Nephron (organoid): ENCODE data around the gene PIGL.
A peak's percentile ranks its signal among the peaks of the same experiment; 100 is the strongest.
"Not testable (repeated sequence)": the region's sequence is repeated elsewhere in the genome, so short reads cannot be mapped to it uniquely, and the experiment has no call there.

ENCODE experiments used
- H3K27ac Mint-ChIP-seq, 3 experiments: 2 replicates each; pipeline ENCODE4 v1.8.0; 2020; ENCODE audit warnings: mixed read lengths in 3 of 3, mild to moderate bottlenecking in 2 of 3, moderate library complexity in 1 of 3
- H3K27me3 Mint-ChIP-seq: 2 replicates; pipeline ENCODE4 v1.8.0; 2021; ENCODE audit warnings: low read depth, mild to moderate bottlenecking, moderate library complexity, mixed read lengths
- H3K36me3 Mint-ChIP-seq: 2 replicates; pipeline ENCODE4 v1.8.0; 2020; ENCODE audit warnings: low read depth, mixed read lengths
- H3K4me1 Mint-ChIP-seq: 2 replicates; pipeline ENCODE4 v1.8.0; 2020; ENCODE audit warnings: mixed read lengths
- H3K4me3 Mint-ChIP-seq, 3 experiments: 2 replicates each; pipeline ENCODE4 v1.8.0; 2020; ENCODE audit warnings: mild to moderate bottlenecking in 3 of 3, mixed read lengths in 3 of 3, moderate library complexity in 2 of 3
- H3K9me3 Mint-ChIP-seq: 2 replicates; pipeline ENCODE4 v1.8.0; 2020; ENCODE audit warnings: mixed read lengths
- TF ChIP-seq, protein P1 (sequence below), 3 experiments: fragments of 200-600 bp; sonication (generic); IDR thresholded peaks; one replicate each; pipeline ENCODE4 v1.5.0; 2021; ENCODE audit warnings: antibody characterized with exemption in 3 of 3; ENCODE audit not compliant: unreplicated experiment in 3 of 3

The PIGL gene

DNA sequence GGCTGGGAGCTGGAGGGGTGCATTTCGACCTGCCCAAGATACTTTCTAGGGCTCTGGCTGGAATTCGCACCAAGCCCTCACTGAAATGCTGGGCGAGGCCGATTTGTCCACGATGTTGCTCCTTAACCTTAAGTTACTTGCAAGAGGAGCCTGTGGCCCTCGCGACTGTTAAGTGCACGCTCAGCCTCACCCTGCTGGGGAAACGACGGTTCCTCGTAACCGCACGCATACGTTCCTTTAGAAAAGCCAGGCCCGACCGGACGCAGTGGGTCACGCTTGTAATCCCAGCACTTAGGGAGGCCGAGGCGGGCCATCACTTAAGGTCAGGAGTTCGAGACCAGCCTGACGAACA lies 1.1 kb upstream of the PIGL start:
- H3K4me3 Mint-ChIP-seq: peak overlapping the region; percentile 88 to 93 (median 89)
- H3K27ac Mint-ChIP-seq: peak overlapping the region; percentile 89 to 100 (median 98)
- TF ChIP-seq, protein P1, sequence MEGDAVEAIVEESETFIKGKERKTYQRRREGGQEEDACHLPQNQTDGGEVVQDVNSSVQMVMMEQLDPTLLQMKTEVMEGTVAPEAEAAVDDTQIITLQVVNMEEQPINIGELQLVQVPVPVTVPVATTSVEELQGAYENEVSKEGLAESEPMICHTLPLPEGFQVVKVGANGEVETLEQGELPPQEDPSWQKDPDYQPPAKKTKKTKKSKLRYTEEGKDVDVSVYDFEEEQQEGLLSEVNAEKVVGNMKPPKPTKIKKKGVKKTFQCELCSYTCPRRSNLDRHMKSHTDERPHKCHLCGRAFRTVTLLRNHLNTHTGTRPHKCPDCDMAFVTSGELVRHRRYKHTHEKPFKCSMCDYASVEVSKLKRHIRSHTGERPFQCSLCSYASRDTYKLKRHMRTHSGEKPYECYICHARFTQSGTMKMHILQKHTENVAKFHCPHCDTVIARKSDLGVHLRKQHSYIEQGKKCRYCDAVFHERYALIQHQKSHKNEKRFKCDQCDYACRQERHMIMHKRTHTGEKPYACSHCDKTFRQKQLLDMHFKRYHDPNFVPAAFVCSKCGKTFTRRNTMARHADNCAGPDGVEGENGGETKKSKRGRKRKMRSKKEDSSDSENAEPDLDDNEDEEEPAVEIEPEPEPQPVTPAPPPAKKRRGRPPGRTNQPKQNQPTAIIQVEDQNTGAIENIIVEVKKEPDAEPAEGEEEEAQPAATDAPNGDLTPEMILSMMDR (IDR thresholded peaks at IDR 0.05; ENCODE audit: unreplicated experiment in 3 of 3): no peak
- H3K36me3 Mint-ChIP-seq: no peaks in the 10 kb centered on the region
- no peaks in the 10 kb centered on the region for H3K9me3 Mint-ChIP-seq
- no peaks in the 10 kb centered on the region for H3K27me3 Mint-ChIP-seq
- peaks cover 31% of the 10 kb centered on the region for H3K4me1 Mint-ChIP-seq

DNA sequence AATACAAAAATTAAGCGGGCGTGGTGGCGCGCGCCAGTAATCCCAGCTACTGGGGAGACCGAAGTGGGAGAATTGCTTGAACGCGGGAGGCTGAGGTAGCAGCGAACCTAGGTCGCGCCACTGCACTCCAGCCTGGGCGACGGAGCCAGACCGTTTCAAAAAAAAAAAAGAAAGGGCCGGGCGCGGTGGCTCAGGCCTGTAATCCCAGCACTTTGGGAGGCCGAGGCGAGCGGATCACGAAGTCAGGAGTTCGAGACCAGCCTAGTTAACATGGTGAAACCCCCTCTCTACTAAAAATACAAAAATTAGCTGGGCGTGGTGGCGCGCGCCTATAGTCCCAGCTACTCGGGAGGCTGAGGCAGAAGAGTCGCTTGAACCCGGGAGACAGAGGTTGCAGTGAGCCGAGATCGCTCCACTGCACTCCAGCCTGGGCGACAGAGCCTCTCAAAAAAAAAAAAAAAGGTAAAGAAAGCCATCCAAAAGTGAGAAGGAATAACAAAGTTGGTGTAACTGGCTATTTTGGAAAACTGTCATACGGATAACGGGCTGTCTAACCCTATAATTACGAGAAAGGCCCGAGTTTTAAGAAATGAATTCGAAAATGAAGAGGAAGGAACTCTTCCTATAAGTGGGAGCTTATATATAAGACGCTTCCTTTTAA lies 539 bp upstream of the PIGL start:
- Mint-ChIP-seq H3K27ac (peak overlapping the region; percentile 100), H3K4me1 (peaks cover 31% of the 10 kb centered on the region), H3K4me3 (peak overlapping the region; percentile 92 to 97 (median 96))
- H3K27me3 Mint-ChIP-seq, H3K9me3 Mint-ChIP-seq, H3K36me3 Mint-ChIP-seq: not testable (repeated sequence)

DNA sequence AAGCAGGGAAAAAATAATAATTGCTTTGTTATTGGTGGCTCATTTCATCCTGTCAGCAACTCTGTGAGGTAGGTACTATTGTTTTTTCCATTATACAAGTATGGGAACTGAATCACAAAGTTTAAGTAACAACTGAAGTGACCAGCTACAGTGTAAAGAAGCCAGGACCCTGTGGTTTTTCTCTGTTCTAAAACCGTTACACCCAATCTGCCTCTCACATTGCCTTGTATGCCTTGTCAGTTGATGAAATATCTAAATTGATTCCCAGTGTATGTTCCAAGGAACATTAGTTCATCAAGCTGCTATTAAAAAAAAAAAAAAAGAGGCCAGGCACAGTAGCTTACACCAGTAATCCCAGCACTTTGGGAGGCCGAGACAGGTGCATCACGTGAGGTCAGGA lies 5.4 kb downstream of the PIGL start:
- H3K27ac Mint-ChIP-seq: no peak overlapping the region
- TF ChIP-seq, protein P1 (IDR thresholded peaks at IDR 0.05; ENCODE audit: unreplicated experiment in 3 of 3): no peak
- H3K4me1 Mint-ChIP-seq: peaks cover 4% of the 10 kb centered on the region
- H3K9me3 Mint-ChIP-seq: no peaks in the 10 kb centered on the region
- H3K4me3 Mint-ChIP-seq: no peak overlapping the region
- no peaks in the 10 kb centered on the region for H3K36me3 Mint-ChIP-seq
- no peaks in the 10 kb centered on the region for H3K27me3 Mint-ChIP-seq

DNA sequence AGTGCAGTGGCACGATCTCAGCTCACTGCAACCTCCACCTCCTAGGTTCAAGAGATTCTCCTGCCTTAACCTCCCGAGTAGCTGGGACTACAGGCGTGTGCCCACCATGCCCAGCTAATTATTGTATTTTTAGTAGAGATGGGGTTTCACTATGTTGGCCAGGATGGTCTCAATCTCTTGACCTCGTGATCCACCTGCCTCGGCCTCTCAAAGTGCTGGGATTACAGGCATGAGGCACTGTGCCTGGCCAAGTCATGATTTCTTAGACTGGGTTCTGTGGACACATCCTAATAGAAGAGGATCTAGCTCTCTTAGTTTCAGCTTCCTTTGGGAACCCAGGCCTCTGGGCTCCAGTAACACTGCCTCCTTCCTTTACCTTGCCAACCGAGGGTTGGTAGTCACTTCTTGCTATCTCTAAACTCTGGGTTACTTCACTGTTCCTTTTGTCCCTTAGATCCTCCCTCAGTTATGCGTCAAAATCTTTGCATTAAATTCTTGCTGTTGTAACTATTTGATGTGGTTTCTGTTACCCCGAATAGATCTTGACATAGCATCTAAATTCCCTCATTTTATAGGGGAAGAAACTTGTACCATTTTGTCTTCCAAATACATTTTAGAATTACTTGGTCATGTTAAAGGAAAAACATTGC lies 13.0 kb downstream of the PIGL start:
- H3K4me1 Mint-ChIP-seq, H3K36me3 Mint-ChIP-seq, H3K4me3 Mint-ChIP-seq, H3K27me3 Mint-ChIP-seq, H3K27ac Mint-ChIP-seq, H3K9me3 Mint-ChIP-seq: not testable (repeated sequence)

DNA sequence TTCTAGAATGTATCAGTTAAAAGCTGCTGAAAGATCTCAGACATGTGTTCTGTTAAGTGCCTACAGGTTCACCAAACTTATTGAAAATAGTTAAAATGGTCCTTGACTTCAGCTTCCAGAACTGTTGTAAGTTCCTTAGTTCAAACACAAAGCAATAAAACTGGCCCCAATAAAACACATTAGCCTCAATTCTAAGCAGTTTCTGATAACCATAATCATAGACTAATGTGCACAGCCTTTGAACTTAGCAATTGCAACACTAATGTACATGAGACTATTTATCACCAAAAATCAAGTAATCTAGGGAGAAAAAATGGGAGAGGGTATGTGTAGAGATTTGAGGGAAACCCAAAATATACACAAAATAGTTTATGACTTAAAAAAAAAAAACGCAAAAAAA lies 15.4 kb downstream of the PIGL start:
- TF ChIP-seq, protein P1 (IDR thresholded peaks at IDR 0.05; ENCODE audit: unreplicated experiment in 3 of 3): no peak
- Mint-ChIP-seq H3K27ac (no peak overlapping the region), H3K9me3 (no peaks in the 10 kb centered on the region), H3K4me3 (no peak overlapping the region), H3K36me3 (peaks cover 17% of the 10 kb centered on the region), H3K27me3 (no peaks in the 10 kb centered on the region), H3K4me1 (no peaks in the 10 kb centered on the region)

DNA sequence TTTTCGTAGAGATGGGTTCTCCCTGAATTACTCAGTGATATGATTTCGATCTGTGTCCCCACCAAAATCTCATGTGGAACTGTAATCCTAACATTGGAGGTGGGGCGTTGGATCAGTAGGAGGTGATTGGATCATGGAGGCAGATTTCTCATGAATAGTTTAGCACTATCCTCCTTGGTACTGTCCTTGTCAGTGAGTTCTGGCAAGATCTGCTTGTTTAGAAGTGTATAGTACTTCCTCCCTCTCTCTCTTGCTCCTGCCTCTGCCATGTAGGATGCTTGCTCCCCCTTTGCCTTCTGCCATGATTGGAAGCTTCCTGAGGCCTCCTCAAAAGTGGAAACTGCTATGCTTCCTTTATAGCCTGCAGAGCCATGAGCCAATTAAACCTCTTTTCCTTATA lies 22.9 kb downstream of the PIGL start:
- no peak overlapping the region for H3K4me3 Mint-ChIP-seq
- no peaks in the 10 kb centered on the region for H3K4me1 Mint-ChIP-seq
- TF ChIP-seq, protein P1 (IDR thresholded peaks at IDR 0.05; ENCODE audit: unreplicated experiment in 3 of 3): no peak
- no peak overlapping the region for H3K27ac Mint-ChIP-seq
- H3K9me3 Mint-ChIP-seq: no peaks in the 10 kb centered on the region
- H3K36me3 Mint-ChIP-seq: peaks cover 11% of the 10 kb centered on the region
- H3K27me3 Mint-ChIP-seq: no peaks in the 10 kb centered on the region

DNA sequence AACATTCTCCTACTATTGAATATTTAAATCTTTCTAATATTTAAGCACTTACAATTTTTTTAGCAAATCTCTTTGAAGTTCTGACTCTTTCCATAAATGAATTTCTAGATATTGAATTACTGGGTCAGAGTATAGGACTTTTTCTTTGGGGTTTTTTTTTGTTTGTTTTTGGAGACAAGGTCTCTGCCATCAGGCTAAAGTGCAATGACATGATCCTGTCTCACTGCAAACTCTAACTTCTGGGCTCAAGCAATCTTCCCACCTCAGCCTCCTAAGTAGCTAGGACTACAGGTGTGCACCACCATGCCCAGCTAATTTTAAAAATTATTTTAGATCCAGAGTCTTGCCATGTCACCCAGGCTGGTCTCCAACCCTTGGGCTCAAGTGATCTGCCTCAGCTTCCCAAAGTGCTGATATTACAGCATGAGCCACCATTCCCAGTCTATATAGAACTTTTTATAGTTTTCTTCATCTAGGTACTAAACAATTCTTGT lies 24.9 kb downstream of the PIGL start:
- no peaks in the 10 kb centered on the region for H3K9me3 Mint-ChIP-seq
- no peak overlapping the region for H3K4me3 Mint-ChIP-seq

More for the DNA sequence above, 24.9 kb downstream of the PIGL start:
- Mint-ChIP-seq H3K27me3 (no peaks in the 10 kb centered on the region), H3K36me3 (peaks cover 2% of the 10 kb centered on the region), H3K4me1 (no peaks in the 10 kb centered on the region), H3K27ac (no peak overlapping the region)
- TF ChIP-seq, protein P1 (IDR thresholded peaks at IDR 0.05; ENCODE audit: unreplicated experiment in 3 of 3): no peak
